ENCODE measurements around the gene ABHD2.
A peak's percentile ranks its signal among the peaks of the same experiment; 100 is the strongest.
"Not testable (repeated sequence)": the region's sequence is repeated elsewhere in the genome, so short reads cannot be mapped to it uniquely, and the experiment has no call there.

ABHD2 gene

DNA sequence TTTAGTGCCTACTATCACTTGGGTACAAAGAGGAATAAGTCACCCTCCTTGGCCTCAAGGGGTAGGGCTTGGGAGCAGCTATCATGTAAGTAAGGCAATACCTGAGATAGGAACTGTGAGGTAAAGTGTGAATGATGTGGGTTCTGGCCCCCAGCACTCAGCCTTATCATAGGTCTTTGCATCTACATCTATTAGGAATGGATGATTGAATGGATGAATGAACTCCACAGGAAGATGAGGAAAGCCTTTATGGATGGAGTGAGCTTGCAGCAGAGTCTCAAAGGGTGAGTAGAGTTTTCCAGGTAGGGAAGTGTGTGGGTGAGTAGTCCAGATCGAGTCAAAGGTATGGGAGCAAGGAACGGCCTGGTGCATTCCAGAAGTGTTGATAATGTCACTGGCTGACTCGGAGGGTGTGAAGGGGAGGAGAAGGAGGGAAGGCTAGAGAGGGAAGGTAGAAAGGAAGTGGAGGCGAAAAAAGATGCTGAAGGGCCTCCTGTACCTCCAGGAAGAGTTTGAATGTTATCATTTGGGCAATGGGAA is 13.1 kb upstream of the ABHD2 start:
- DNase-seq = no peak

DNA sequence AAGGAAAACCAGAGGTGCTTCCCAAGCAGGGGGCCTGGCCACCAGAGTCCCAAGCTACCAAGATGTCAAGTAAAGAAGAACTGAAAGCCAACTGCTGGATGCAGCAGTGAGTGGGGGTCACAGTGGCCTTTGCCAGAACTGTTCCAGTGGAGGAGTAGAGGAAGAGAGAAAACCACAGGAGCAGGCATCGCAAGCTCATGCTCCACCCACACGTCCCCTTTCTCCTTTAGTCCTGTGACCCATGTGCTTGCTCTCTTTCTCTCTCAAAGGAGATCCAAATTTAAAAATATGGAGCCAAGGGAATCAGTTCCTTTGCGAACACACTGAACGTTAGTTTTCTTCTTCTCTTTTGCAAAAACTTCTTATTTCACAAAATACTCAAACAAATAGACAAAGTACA is 12.4 kb upstream of the ABHD2 start:
- no peak for DNase-seq

DNA sequence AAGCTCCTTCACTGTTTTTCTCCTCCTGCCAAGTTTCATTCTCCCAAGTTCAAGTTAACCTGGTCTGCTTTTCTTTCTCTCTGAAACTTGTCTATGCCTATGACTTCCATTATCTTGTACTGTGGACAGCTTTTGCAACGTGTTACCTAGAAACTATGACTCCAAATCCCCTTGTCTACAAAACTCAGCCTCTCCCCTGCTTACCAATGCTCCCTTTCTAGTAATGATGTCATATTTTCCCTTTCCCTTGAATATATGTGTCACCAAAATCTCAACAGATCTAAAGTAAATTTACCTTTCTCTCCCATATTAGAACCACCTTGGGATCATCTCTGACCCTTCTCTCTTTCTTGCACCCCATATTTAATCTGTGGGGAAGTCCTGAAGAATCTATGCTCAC is 10.5 kb upstream of the ABHD2 start:
- no peak for DNase-seq

DNA sequence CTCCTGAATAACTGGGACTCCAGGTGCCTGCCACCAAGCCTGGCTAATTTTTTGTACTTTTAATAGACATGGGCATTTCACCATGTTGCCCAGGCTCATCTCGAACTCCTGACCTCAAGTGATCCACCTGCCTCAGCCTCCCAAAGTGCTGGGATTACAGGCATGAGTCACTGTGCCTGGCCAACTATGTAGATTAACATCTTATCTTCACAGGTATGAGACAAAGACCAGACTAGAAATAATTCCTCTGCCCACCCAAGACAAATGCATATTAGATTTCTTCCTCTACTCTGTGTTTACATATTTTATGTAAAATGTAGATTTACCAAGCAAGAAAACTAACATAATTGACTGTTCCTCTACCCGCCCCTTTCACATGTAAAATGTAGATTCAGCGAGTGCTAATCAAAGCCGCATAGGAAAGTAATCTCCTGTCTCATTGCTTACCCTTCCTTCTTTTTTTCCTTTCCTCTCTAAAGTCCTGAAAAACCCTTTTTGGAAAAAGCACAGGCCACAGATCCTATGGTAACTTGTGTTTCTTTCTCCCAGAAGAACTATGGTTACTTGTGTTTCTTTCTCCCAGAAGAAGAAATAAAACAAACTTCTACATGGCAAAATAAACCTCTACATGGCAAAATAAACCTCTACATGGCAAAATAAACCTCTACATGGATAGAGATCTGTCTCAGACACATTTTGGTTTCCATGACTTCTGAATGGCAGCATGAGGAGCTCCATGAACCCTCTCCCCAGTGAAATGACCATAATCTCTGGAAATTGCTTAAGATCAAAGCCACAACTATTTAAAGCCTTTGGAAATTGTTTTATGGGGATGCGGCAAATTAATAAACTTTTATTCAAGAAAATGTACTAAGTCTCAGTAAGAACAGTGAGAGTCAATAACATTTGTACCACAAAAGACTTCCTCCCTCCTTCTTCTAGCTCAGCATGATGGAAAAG is 9.1 kb upstream of the ABHD2 start:
- DNase-seq = no peak

DNA sequence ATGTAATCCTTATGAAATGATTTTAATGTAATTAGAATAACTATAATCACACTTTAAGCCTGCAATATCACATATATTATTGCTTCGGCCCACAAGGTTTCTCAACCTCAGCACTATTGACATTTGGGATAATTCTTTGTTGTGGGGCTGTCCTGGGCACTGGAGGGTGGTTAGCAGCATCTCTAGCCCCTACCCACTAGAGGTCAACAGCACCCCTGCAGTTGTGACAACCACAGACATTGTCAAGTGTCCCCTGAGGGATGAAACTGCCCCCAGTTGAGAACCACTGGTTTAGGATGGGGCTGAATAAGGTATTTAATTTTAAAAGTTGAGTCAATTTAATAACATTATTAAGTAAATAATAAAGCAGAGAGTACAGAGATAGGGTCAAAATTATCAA is 6.4 kb upstream of the ABHD2 start:
- no peak for DNase-seq

DNA sequence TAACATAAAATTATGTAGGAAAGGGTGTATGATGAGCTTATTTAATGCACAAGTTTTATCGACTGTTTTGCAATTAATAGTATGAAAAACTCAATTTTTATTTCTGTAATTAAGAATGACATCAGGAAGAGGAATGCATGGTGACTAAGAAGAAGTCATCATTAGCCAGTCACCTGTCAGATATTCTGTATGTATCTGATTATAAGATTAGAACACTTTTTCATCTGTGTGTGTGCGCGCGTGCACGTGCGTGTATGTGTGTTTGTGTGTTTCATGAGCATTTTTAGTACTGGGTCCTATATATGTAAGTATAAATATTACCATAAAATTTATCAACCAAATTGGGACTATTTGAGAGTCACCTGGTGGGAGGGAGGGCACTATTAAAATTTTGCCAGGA is 5.0 kb upstream of the ABHD2 start:
- DNase-seq = no peak

DNA sequence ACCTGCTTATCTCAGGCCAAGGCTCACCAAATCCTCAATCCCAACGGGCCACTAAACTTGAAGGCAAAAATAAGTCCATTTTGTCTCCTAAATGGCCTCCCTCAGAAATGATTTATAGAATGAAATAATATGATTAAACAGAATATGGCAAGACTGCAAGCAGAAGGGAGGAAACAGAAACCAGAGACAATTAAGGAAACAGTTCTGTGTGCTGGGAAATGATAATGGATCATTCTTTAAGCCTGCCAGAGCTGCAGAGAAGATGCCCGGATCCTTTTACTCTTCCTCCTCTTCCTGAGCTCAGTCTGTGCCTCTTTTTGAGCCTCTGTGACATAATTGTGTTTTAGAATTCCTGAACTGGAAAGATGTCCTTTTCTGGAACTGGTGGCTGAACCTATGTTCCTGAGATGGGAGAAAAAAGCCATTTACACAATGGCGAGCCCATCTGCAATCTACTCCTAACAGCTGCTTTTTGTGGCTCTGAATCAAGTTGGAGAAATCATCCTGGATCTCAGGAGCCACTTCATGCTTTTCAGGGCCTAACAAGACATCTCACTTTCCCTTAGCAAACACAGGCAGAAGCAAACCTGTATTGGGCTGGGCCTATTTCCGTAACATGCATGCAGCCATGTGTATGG is 2.8 kb upstream of the ABHD2 start:
- DNase-seq = no peak

DNA sequence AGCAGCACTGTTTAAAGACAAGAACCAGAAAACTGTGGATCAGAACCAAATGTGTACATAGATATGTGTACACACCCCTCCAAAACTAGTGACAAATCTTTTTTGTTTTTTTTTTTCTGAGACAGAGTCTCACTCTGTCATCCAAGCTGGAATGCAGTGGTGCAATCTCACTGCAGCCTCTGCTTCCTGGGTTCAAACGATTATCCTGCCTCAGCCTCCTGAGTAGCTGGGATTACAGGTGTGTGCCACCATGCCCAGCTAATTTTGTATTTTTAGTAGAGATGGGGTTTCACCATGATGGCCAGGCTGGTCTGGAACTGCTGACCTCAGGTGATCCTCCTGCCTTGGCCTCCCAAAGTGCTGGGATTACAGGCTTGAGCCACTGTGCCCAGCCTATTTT is 2.3 kb upstream of the ABHD2 start:
- not testable (repeated sequence) for DNase-seq

DNA sequence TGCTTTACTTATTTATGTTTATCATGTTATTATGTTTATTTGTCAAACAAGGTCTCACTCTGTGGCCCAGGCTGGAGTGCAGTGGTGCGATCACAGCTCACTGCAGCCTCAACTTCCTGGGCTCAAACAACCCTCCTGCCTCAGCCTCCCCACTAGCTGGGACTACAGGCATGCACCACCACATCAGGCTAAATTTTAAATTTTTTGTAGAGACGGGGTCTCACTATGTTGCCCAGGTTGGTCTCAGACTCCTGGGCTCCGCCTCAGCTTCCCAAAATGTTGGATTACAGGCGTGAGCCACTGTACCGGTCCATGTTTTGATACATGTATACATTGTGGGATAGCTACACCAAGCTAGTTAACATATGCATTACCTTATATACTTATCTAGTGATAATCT is 1.9 kb upstream of the ABHD2 start:
- not testable (repeated sequence) for DNase-seq

DNA sequence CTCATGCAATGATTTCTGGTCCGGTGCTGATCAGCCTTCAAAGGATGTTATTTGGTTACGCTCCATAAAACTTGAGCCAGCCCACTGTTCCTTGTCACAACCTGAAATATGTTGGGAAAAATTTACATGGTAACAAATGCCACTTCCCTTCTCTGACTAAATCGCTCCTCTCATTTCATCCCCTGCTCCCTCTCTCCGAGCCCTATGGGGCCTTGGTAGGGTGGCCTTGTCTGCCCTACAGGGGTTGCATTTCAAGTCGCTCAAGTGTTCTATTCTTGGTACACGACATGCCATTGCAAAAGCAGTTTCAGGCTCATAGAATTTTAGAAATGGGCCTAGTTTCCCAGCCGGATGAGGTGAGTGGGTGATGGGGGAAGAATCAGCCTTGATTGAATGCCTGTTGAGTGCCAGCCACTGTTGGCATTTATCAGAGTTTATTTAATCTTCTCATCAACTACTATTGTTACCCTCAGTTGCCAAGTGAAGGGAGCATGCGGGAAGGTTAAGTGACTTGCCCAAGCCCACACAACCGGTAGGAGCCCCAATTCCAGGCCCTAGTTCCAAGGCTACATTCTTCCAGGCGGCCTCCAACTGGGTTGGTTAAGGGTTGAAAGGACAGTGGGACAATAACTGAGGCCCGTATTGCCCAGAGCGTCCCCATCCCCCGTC is 961 bp upstream of the ABHD2 start:
- no peak for DNase-seq

DNA sequence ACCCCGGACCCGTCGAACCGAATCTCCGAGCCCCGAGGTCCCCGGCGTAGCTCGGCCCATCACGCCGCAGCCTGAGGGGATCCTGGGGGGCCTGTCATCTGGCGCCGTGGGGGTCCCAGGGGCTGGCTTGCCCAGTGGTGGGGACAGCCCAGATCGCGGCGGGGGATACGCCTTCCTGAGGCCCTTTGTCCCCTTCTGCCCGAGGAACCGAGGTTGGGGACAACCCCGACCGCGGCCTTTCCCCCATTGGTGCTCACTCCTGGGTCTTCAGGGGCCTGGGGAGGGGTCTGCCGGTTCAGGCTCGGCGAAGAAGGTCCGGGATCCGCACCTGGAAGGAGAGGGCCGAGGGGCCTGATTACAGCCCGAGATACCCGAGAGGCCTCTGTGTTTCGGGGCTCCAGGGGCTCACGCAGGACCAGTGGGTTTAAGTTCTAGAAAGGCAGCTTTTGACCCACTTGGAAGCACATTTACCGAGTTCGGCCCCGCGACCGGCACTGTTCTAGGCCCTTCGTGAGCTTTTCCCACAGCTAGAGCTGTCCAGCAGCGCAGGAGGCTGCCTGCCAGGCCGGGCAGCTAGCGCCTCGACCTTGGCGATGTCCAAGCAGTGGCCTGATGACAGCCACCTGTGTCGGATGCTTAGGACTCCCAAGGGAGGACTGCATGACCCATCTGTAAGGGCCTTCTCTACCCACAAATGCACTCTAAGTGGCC is 504 bp downstream of the ABHD2 start:
- DNase-seq = no peak

DNA sequence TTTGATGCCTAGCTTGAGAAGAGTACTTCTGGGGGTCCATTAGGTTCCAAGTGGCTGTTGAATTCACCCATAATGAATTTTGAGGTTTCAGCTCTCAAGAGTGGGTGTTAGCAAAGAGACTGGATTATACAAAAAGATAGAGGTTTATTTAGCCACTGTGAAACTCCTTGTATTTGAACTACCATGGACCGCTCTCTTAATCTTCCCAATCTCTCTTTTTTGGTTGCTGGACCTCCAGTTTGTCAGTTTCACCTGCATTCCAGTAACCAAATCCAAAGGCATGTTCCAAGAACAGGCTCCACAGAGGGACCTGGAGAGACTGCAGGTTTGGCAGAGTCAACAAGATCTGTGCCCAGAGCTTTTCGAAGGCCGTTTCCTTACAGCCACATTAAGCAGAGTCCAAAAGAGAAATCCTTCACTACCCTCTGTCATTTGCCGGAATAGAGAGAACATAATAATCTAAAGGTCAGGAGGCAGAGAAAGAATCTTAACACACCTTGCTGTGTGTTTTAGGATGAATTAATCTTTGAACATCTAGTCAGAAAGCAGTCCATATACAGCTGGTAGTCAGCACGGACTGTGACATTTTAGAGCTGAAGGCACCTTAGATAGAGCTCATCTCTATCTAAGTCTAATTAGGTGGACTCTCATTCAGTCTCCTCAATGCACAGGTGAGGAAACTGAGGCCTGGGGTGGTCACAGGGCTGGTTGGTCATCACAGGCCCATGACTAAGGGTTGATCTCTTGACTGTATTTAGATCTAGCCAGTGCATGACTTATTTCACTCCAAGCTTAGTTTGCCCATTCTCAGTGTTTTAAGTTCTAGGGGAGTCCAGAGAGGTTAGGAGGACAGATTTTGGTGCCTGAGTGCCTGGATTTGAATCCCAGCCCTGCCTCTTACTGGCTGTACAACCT is 1.3 kb downstream of the ABHD2 start:
- DNase-seq = no peak

DNA sequence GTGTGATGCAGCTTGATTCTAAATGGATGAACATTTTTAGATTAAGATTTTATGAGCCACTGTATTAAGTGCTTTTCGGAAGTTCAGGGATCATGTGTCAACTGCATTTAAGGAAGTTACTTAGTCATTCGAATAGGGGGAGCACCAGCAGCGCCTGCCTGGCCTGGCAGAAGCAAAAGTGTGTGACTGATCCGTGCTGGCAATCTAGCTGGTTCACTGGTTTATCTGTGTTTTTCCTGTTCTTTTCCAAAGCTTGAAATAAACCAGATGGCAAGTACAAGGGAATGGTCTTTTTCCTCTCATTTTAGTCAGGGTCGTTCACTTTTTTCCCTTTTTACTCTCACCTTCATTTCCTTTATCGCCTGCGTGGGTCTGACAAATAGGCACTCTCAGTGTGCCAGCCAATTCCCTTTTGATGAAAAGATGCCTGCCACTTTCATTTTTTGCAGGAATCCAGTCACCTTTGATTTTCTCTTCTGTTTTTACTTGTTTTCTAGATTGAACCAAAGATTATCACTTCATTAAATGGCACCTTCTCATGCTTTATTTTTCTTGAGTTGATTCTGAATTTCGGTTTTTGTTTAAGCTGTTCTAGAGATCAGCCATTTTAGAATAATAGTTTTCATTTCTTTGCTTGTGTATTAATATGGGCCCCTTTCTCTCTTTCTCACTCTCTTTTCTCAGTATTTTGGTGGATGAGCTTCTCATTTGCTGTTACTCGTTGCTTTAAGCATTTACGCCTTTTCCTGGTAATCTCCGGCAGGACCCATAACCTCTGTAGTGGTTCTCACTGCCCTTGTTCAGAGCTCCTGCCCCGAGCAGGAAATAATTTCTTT is 2.8 kb downstream of the ABHD2 start:
- peak; percentile 68 for DNase-seq

DNA sequence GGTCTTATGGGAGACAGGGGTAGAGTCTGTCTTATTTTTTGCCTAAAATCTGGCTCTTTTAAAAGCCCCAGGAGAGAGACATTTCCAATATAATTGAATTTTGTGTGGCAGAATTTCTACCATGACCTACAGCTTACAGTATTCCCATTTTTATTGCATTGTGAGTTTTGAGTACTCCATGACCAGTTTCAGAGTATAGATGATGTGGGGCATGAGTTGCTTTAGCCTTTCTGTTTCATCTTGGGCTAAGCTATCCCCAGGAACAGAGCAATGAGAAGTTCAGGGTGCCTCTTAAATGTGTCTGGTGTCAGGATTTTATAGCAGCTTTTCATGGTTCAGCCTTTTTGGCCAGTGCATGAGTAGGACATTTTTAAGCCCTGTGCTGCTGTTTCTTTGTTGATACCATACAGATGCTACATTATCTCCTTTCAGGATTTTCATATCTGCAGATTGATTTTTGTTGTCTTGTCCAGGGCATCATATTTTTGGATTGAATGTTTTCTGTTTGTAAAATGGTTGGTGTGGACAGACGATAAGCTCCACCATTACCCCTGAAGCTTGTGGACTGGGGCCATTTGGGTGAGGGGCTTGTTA is 3.5 kb downstream of the ABHD2 start:
- no peak for DNase-seq

DNA sequence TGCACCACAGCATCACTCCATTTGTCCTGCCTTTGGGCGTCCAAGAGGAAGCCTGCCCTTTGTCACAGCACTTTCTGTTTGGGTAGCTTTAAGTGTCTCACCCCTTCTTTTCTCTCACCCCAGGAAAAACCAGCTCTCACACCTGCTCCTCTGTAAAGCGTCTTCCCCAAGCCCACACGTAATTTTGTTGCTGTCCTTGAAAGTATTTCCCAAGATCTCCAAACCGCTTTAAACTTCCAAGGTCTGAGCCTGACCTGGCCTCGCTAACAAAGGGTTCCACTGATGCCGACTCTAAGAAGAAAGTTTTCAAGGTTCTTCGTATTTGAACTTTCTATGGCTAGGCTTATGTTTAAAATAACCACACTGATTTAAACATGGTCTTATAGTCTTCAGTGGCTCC is 5.3 kb downstream of the ABHD2 start:
- no peak for DNase-seq

DNA sequence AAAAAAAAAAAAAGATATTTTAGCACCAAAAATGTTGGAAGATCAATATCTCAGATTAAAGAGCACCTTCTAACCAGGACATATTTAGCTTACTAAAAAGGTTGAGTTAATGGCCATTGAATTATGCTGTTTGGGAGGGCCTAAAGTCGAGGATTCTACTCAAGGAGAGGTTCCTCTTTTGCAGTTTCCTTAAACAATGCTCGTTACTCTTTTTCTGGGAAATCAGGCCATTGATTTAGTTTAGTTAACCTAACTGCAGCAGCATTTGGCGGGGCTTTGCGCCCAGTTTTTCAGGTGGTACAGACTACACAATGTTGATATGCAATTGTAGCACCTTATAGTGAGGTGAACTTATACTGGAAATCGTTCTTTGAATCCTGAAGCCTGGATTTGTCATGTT is 6.8 kb downstream of the ABHD2 start:
- no peak for DNase-seq

DNA sequence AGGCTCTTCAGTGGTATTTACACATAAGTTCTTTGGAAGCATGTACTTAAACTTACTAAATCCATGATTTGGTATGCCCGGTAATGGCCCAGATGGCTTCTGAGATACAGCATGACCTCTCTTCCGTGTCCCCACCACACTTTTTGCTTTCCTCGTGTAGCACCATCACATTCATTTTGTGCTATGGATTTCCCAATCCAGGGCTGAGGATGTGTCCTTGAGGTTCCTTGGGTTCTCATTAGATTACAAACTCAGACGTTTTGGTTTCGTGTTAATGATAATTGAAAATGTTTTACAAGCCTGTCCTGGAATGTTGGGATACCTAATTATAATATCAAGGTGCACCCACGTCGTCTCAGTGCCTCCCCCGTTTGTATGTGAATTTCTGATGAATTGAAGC is 7.3 kb downstream of the ABHD2 start:
- no peak for DNase-seq

DNA sequence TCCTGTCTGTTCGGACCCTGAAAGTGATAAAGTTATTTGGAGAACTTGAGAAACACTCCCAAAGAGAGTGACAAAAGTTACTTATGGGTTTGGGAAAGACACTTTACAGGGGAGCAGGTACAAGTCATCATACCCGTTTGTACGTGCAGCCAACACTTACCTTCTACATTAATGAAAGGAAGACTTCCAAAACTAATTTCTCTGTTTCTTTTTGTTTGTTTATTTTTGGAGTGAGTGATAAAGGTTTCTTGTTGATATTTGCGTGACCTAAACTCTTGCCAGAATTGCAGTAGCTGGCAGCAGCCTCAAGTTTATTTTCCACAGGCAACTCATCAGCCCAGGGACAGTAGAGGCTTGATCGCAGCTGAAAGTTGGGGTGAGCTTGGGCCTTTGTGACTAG is 8.4 kb downstream of the ABHD2 start:
- DNase-seq = no peak

DNA sequence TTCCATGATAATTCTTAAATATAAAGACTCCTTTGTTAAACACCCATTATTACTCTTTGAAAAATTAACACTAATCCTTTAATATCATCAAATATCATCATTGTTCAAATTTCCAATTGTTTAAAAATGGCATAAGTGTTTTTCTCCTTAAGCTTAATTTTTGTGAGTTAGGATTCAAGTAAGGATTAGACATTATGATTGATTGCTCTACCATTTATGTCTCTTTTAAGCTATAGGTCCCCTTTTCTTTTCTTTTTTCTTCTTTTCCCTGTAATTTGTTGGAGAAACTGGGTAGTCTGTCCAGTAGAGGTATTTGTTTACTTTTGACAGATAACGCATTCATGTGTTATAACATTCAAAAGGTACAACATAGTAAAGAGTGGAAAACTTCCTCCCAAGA is 9.1 kb downstream of the ABHD2 start:
- no peak for DNase-seq

DNA sequence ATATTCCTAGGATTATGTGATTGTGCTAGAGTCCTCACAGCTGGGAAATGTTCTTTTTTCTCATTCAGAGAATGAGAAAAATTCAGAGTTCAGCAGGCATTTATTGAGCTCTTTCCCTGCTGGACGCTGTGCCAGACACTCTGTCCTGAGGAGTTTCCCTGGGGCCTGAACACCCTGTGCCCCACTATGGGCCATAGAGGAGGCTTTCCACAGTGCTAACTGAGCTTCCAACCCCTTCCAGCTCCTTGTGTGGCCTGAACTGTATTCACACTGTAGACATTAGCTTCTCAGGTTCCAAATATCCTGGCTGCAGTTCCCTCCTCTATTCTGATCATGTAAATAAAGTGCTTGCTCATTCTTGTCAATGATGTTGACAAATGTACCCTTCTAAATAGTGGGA is 10.0 kb downstream of the ABHD2 start:
- no peak for DNase-seq

Measured in CD4-positive, alpha-beta T cell treated with Interleukin-6 for 4 hours (primary cell).